ENCODE data around the gene DBNDD2.

DBNDD2 gene

GRCh38 chr20:45436732-45437485 is 28.8 kb downstream of the DBNDD2 start:
- DNase-seq: peak; percentile 85 to 92

GRCh38 chr20:45440424-45440823 is 32.3 kb downstream of the DBNDD2 start:
- no peak for TF ChIP-seq GATA1 (IDR thresholded peaks at IDR 0.05; ENCODE audit: low read depth, low read length)
- TF ChIP-seq POLR2A (IDR thresholded peaks at IDR 0.05; ENCODE audit: low read length): no peak
- no peak for DNase-seq

More at GRCh38 chr20:45436732-45437485, 28.8 kb downstream of the DBNDD2 start:
- no peak for TF ChIP-seq POLR2A (IDR thresholded peaks at IDR 0.05; ENCODE audit: low read length)
- TF ChIP-seq GATA1 (IDR thresholded peaks at IDR 0.05; ENCODE audit: low read depth, low read length): no peak

- DNase-seq: no peak
- TF ChIP-seq POLR2A (IDR thresholded peaks at IDR 0.05; ENCODE audit: low read length) (no peak), GATA1 (IDR thresholded peaks at IDR 0.05; ENCODE audit: low read depth, low read length) (no peak)
Measured at GRCh38 chr20:45440891-45441685, 33.0 kb downstream of the DBNDD2 start.

- DNase-seq: no peak
- TF ChIP-seq POLR2A (IDR thresholded peaks at IDR 0.05; ENCODE audit: low read length): no peak
- no peak for TF ChIP-seq GATA1 (IDR thresholded peaks at IDR 0.05; ENCODE audit: low read depth, low read length)
Measured at GRCh38 chr20:45441746-45442145, 33.7 kb downstream of the DBNDD2 start.

- no peak for DNase-seq
Measured at GRCh38 chr20:45444050-45444449, 36.0 kb downstream of the DBNDD2 start.

GRCh38 chr20:45445805-45446562 is 37.9 kb downstream of the DBNDD2 start:
- TF ChIP-seq POLR2A (IDR thresholded peaks at IDR 0.05; ENCODE audit: low read length) (no peak), GATA1 (IDR thresholded peaks at IDR 0.05; ENCODE audit: low read depth, low read length) (no peak)

More at GRCh38 chr20:45444050-45444449, 36.0 kb downstream of the DBNDD2 start:
- TF ChIP-seq POLR2A (IDR thresholded peaks at IDR 0.05; ENCODE audit: low read length) (no peak), GATA1 (IDR thresholded peaks at IDR 0.05; ENCODE audit: low read depth, low read length) (no peak)

GRCh38 chr20:45448270-45448669 is 40.2 kb downstream of the DBNDD2 start:
- no peak for DNase-seq
- TF ChIP-seq POLR2A (IDR thresholded peaks at IDR 0.05; ENCODE audit: low read length): no peak
- TF ChIP-seq GATA1 (IDR thresholded peaks at IDR 0.05; ENCODE audit: low read depth, low read length): no peak

More at GRCh38 chr20:45445805-45446562, 37.9 kb downstream of the DBNDD2 start:
- peak; percentile 37 to 51 for DNase-seq

- TF ChIP-seq POLR2A (IDR thresholded peaks at IDR 0.05; ENCODE audit: low read length) (no peak), GATA1 (IDR thresholded peaks at IDR 0.05; ENCODE audit: low read depth, low read length) (no peak)
- DNase-seq: no peak
Measured at GRCh38 chr20:45449528-45449927, 41.4 kb downstream of the DBNDD2 start.

GRCh38 chr20:45450097-45450818 is 42.2 kb downstream of the DBNDD2 start:
- peak; percentile 53 to 69 for DNase-seq
- TF ChIP-seq POLR2A (IDR thresholded peaks at IDR 0.05; ENCODE audit: low read length) (no peak), GATA1 (IDR thresholded peaks at IDR 0.05; ENCODE audit: low read depth, low read length) (no peak)

- DNase-seq: no peak
- TF ChIP-seq GATA1 (IDR thresholded peaks at IDR 0.05; ENCODE audit: low read depth, low read length) (no peak), POLR2A (IDR thresholded peaks at IDR 0.05; ENCODE audit: low read length) (no peak)
Measured at GRCh38 chr20:45452238-45452637, 44.1 kb downstream of the DBNDD2 start.

- TF ChIP-seq POLR2A (IDR thresholded peaks at IDR 0.05; ENCODE audit: low read length) (no peak), GATA1 (IDR thresholded peaks at IDR 0.05; ENCODE audit: low read depth, low read length) (no peak)
- no peak for DNase-seq
Measured at GRCh38 chr20:45452772-45453691, 44.9 kb downstream of the DBNDD2 start.

GRCh38 chr20:45456632-45457031 is 48.5 kb downstream of the DBNDD2 start:
- TF ChIP-seq POLR2A (IDR thresholded peaks at IDR 0.05; ENCODE audit: low read length) (no peak), GATA1 (IDR thresholded peaks at IDR 0.05; ENCODE audit: low read depth, low read length) (no peak)
- DNase-seq: peak; percentile 31 to 41

All from erythroblast (primary cell).